GM12864 (cell line): ENCODE results near the gene LRRC56.

Experiments used
- DNase-seq: peaks from one replicate; pipeline ENCODE4 v3.0.0-alpha.2; 2011; ENCODE audit warnings: low read depth
- H3K4me3 ChIP-seq: 2 replicates; pipeline ENCODE4 v1.5.1; 2011; ENCODE audit warnings: mild to moderate bottlenecking, low read depth, low read length, control low read depth
- CTCF ChIP-seq: IDR thresholded peaks from 2 replicates; pipeline ENCODE4 v1.5.1; 2011; ENCODE audit warnings: low read depth, mild to moderate bottlenecking, moderate library complexity, low read length, control low read depth, inconsistent platforms; ENCODE audit errors: missing control alignments

The LRRC56 gene

GRCh38 chr11:553083-553987 is 16.0 kb downstream of the LRRC56 start:
- DNase-seq: no peak
- H3K4me3 ChIP-seq: no peak overlapping the region
- no peak for TF ChIP-seq CTCF

- H3K4me3 ChIP-seq: no peak overlapping the region
- no peak for TF ChIP-seq CTCF
- DNase-seq: no peak
These were observed 16.6 kb downstream of the LRRC56 start for GRCh38 chr11:553988-554340.

GRCh38 chr11:554428-555226 is 17.3 kb downstream of the LRRC56 start:
- H3K4me3 ChIP-seq: peak overlapping the region; percentile 46
- peak; percentile 49 for DNase-seq
- TF ChIP-seq CTCF: peak; percentile 71

GRCh38 chr11:555227-555779 is 18.0 kb downstream of the LRRC56 start:
- TF ChIP-seq CTCF: no peak
- peak overlapping the region; percentile 9; the same call in 1 of the 2 replicates for H3K4me3 ChIP-seq
- DNase-seq: no peak

GRCh38 chr11:555780-556661 is 18.7 kb downstream of the LRRC56 start:
- no peak overlapping the region for H3K4me3 ChIP-seq
- DNase-seq: no peak
- TF ChIP-seq CTCF: no peak

- no peak overlapping the region for H3K4me3 ChIP-seq
- TF ChIP-seq CTCF: no peak
- no peak for DNase-seq
These were observed 19.4 kb downstream of the LRRC56 start for GRCh38 chr11:556662-557256.
